Body of pancreas (tissue), 4 donors: ENCODE measurements around the gene KCTD10. TPM values are rescaled to one million over a fixed set of nuclear protein-coding genes. Genes with fewer than 3 reads are reported as not detected.

ENCODE experiments used
- ATAC-seq: fragments of 150-250 bp; one replicate; pipeline ENCODE4 v1.9.1; 2016
- DNase-seq, 4 donors: peaks; one replicate each; pipeline ENCODE4 v3.0.0-alpha.2; 2019
- H3K27ac ChIP-seq, 4 donors: fragments of 200-600 bp; sonication (generic); 1 replicate in 3 of 4; 2 replicates in 1 of 4; pipeline versions ENCODE4 v1.5.1 to v1.6.1; 2016 to 2019; ENCODE audit warnings: mild to moderate bottlenecking in 1 of 4, mixed read lengths in 1 of 4, moderate library complexity in 1 of 4
- H3K27me3 ChIP-seq, 2 donors: fragments of 200-600 bp; sonication (generic); one replicate each; pipeline ENCODE4 v1.6.0; 2016; ENCODE audit warnings: mild to moderate bottlenecking in 1 of 2
- H3K36me3 ChIP-seq, 2 donors: fragments of 200-600 bp; sonication (generic); replicated peaks in 1 of 2; 2 replicates each; pipeline ENCODE4 v1.5.1; 2016; ENCODE audit warnings: low read depth in 2 of 2; ENCODE audit not compliant: insufficient read depth in 1 of 2
- H3K4me1 ChIP-seq: fragments of 200-600 bp; sonication (generic); one replicate; pipeline ENCODE4 v1.6.0; 2016
- H3K4me3 ChIP-seq, 2 donors: fragments of 200-600 bp; sonication (generic); 1 replicate in 1 of 2; 2 replicates in 1 of 2; pipeline ENCODE4 v1.5.1; 2016 to 2019
- H3K9me3 ChIP-seq, 3 donors: fragments of 200-600 bp; sonication (generic); 1 replicate in 2 of 3; 2 replicates in 1 of 3; pipeline ENCODE4 v1.5.1; 2016
- POLR2A ChIP-seq, 3 donors: fragments of 450-650 bp; IDR thresholded peaks; one replicate each; pipeline ENCODE4 v1.6.1; 2016; ENCODE audit warnings: antibody characterized with exemption in 3 of 3, mild to moderate bottlenecking in 2 of 3
- WGBS, 2 donors: methylation state at CpG; one replicate each; pipeline ENCODE4 v1.1.5; 2017; 5-methylcytosine and 5-hydroxymethylcytosine counted together
- intact Hi-C: fragments of 100-400 bp; cut with DNase I; formaldehyde crosslinking; loops from one replicate; pipeline ENCODE4 v1.15.1; 2023
- total RNA-seq, 2 donors: library from RNA; depleted of rRNA; stranded (reverse); fragments of >200 nt; gene quantifications; one replicate each; pipeline ENCODE4 v1.1.0, GENCODE V29; 2016
- TF ChIP-seq, protein P1 (sequence below), 7 experiments: fragments of 450-650 bp in 4 of 7; fragments of 200-600 bp in 3 of 7; sonication (generic) in 3 of 7; IDR thresholded peaks; one replicate each; pipeline ENCODE4 v1.5.1; 2016 to 2019; ENCODE audit warnings: antibody characterized with exemption in 7 of 7

KCTD10 gene
- total RNA-seq, 2 donors from 2014 or later: 18.2 to 28.3 TPM

GRCh38 chr12:109496306-109496705 is 19.2 kb upstream of the KCTD10 start:
- ATAC-seq (no peak), DNase-seq (no peak)
- H3K9me3 ChIP-seq: no peaks in the 10 kb centered on the region
- intact Hi-C loops: no loop called here
- TF ChIP-seq, protein P1, sequence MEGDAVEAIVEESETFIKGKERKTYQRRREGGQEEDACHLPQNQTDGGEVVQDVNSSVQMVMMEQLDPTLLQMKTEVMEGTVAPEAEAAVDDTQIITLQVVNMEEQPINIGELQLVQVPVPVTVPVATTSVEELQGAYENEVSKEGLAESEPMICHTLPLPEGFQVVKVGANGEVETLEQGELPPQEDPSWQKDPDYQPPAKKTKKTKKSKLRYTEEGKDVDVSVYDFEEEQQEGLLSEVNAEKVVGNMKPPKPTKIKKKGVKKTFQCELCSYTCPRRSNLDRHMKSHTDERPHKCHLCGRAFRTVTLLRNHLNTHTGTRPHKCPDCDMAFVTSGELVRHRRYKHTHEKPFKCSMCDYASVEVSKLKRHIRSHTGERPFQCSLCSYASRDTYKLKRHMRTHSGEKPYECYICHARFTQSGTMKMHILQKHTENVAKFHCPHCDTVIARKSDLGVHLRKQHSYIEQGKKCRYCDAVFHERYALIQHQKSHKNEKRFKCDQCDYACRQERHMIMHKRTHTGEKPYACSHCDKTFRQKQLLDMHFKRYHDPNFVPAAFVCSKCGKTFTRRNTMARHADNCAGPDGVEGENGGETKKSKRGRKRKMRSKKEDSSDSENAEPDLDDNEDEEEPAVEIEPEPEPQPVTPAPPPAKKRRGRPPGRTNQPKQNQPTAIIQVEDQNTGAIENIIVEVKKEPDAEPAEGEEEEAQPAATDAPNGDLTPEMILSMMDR (IDR thresholded peaks at IDR 0.05): no peak
- no peak for TF ChIP-seq POLR2A (IDR thresholded peaks at IDR 0.05)
- peaks cover 9 to 44% of the 10 kb centered on the region in 2 donors for H3K36me3 ChIP-seq
- H3K4me3 ChIP-seq: no peak overlapping the region
- no peak overlapping the region for H3K27ac ChIP-seq
- H3K27me3 ChIP-seq: no peaks in the 10 kb centered on the region
- H3K4me1 ChIP-seq: no peaks in the 10 kb centered on the region

DNA sequence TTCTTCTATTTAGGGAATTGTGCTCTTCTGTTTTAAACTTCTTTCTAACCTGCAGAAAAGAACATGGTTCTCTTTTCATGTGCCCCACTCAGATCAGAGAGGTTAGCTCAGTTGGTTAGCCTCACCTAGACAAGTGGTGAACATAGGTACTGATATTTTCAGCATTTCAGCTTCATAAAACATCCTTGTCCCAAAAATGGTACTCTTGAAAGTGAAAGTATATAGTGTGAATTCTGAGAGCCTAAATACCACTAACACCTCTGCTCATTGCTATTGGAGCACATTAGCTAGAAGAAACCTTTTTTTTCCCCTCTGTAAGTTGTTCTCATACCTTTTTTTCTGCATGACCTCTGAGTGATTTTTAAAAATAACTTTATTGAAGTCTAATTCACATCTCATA is 17.9 kb upstream of the KCTD10 start:
- TF ChIP-seq, protein P1 (IDR thresholded peaks at IDR 0.05): no peak
- no peak for TF ChIP-seq POLR2A (IDR thresholded peaks at IDR 0.05)
- H3K27me3 ChIP-seq: no peaks in the 10 kb centered on the region
- no peak overlapping the region for H3K27ac ChIP-seq
- intact Hi-C loops: no loop called here
- H3K4me1 ChIP-seq: no peaks in the 10 kb centered on the region
- H3K9me3 ChIP-seq: no peaks in the 10 kb centered on the region
- ATAC-seq (no peak), DNase-seq (no peak)
- H3K36me3 ChIP-seq: peaks cover 9 to 52% of the 10 kb centered on the region in 2 donors
- no peak overlapping the region for H3K4me3 ChIP-seq

DNA sequence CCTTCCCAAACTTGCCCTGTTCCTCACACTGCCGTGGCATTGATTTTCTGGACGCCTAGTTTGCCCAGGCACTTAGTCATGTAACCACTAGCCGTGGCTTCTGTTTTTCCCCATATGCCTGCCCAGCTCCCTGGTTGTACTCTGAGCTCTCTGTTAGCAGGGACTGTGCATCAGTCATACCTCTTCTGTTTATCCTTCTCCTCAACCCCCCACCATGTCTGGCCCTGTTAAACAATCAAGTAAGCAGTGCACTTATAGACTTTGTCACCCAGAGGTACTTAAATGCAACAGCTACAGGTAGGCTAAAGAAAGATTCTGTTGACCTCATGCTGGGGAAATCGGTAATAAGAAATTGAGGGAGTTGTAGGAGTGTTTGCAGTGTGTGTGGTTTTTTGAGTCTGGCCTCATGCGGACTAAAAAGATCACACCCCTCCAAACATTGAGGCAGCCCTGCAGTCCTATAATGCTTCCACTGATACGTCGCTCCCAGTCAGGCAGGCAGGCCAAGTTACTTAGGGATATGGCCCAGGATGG is 17.3 kb upstream of the KCTD10 start:
- ATAC-seq (no peak), DNase-seq (no peak)
- Histone ChIP-seq H3K36me3 (peaks cover 9 to 55% of the 10 kb centered on the region in 2 donors), H3K4me3 (no peak overlapping the region), H3K9me3 (no peaks in the 10 kb centered on the region), H3K4me1 (no peaks in the 10 kb centered on the region), H3K27me3 (no peaks in the 10 kb centered on the region), H3K27ac (no peak overlapping the region)
- intact Hi-C loops: no loop called here
- 95 to 97% methylated on average over 7 of the region's 7 CpGs for WGBS, 2 donors
- TF ChIP-seq, protein P1 (IDR thresholded peaks at IDR 0.05): no peak

DNA sequence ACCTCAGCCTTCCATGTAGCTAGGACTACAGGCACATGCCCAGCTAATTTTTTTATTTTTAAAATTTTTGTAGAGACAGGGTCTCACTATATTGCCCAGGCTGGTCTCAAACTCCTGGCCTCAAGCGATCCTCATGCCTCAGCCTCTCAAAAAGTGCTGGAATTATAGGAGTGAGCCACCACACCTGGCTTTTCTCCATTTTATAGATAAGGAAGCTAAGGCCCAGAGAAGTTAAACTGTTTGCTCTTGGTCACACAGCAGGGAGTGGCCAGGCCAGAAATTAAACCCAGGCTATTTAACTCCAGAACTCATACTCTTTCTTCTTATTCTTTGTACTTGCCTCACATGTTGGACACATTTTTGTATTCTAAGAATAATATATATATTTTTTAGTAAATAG is 16.8 kb upstream of the KCTD10 start:
- Histone ChIP-seq H3K27ac (no peak overlapping the region), H3K27me3 (no peaks in the 10 kb centered on the region), H3K4me3 (no peak overlapping the region), H3K4me1 (no peaks in the 10 kb centered on the region), H3K36me3 (peaks cover 10 to 55% of the 10 kb centered on the region in 2 donors), H3K9me3 (no peaks in the 10 kb centered on the region)
- intact Hi-C loops: no loop called here
- TF ChIP-seq, protein P1 (IDR thresholded peaks at IDR 0.05): no peak
- TF ChIP-seq POLR2A (IDR thresholded peaks at IDR 0.05): no peak
- WGBS, 2 donors: 91 to 93% methylated on average over 1 of the region's 1 CpG
- ATAC-seq (no peak), DNase-seq (no peak)

DNA sequence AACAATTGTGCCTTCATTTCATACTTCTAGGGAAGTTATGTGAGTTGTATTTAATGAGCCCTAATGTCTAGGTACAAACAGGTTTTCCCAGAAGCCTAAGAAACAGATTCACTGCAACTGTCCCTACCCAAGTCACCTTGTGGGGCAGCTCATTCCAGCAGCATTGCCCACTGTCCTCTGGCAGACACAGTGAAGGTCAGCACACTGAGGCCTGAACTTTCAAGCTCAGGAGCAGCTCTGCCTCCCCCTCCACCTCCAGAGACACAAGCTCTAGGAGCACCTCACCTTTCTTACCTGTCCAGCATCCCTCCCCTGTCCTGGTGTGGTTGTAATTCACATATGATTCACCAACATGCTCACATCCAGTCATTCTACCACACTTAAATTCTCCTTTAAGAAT is 16.0 kb upstream of the KCTD10 start:
- peaks cover 17 to 53% of the 10 kb centered on the region in 2 donors for H3K36me3 ChIP-seq
- H3K27ac ChIP-seq: no peak overlapping the region

More for the DNA sequence above, 16.0 kb upstream of the KCTD10 start:
- intact Hi-C loops: no loop called here
- Histone ChIP-seq H3K9me3 (no peaks in the 10 kb centered on the region), H3K4me1 (no peaks in the 10 kb centered on the region), H3K4me3 (no peak overlapping the region), H3K27me3 (no peaks in the 10 kb centered on the region)
- no peak for ATAC-seq
- DNase-seq: no peak
- TF ChIP-seq POLR2A (IDR thresholded peaks at IDR 0.05): no peak
- TF ChIP-seq, protein P1 (IDR thresholded peaks at IDR 0.05): no peak
